Gastrocnemius medialis (tissue), 4 donors: Measurements from ENCODE around the gene IL1A. TPM values are rescaled to one million over a fixed set of nuclear protein-coding genes. Genes with fewer than 3 reads are reported as not detected.

Experiments
- ATAC-seq, 2 donors: fragments of 150-250 bp; one replicate each; pipeline ENCODE4 v1.9.1; 2016
- DNase-seq, 2 donors: peaks; one replicate each; pipeline ENCODE4 v3.0.0-alpha.2; 2019
- H3K27ac ChIP-seq, 4 donors: fragments of 200-600 bp; sonication (generic); 1 replicate in 1 of 4; 2 replicates in 3 of 4; pipeline ENCODE4 v1.5.1; 2016 to 2018; ENCODE audit warnings: mild to moderate bottlenecking in 2 of 4, moderate library complexity in 1 of 4
- H3K27me3 ChIP-seq, 3 donors: fragments of 200-600 bp; sonication (generic) in 2 of 3; 1 replicate in 1 of 3; 2 replicates in 2 of 3; pipeline versions ENCODE4 v1.5.1 to v1.6.0; 2016 to 2019; ENCODE audit warnings: mild to moderate bottlenecking in 1 of 3, moderate library complexity in 1 of 3
- H3K36me3 ChIP-seq, 2 donors: fragments of 200-600 bp; sonication (generic) in 1 of 2; one replicate each; pipeline ENCODE4 v1.5.1; 2017 to 2018
- H3K4me1 ChIP-seq, 2 donors: fragments of 200-600 bp; sonication (generic) in 1 of 2; one replicate each; pipeline ENCODE4 v1.5.1; 2016 to 2017; ENCODE audit warnings: mild to moderate bottlenecking in 2 of 2
- H3K4me3 ChIP-seq, 4 donors: fragments of 200-600 bp; sonication (generic) in 3 of 4; 1 replicate in 1 of 4; 2 replicates in 3 of 4; pipeline ENCODE4 v1.5.1; 2016 to 2019; ENCODE audit warnings: mild to moderate bottlenecking in 2 of 4
- H3K9me3 ChIP-seq, 3 donors: fragments of 200-600 bp; sonication (generic) in 2 of 3; 1 replicate in 1 of 3; 2 replicates in 2 of 3; pipeline ENCODE4 v1.5.1; 2016 to 2019
- CTCF ChIP-seq, 5 experiments: fragments of 450-650 bp in 3 of 5; fragments of 200-600 bp in 2 of 5; sonication (generic) in 2 of 5; IDR thresholded peaks in 4 of 5; conservative IDR thresholded peaks in 1 of 5; 1 replicate in 4 of 5; 2 replicates in 1 of 5; pipeline ENCODE4 v1.5.1; 2016 to 2019; ENCODE audit warnings: antibody characterized with exemption in 5 of 5, mild to moderate bottlenecking in 3 of 5, moderate library complexity in 3 of 5
- POLR2A ChIP-seq, 2 donors: fragments of 450-650 bp; IDR thresholded peaks; one replicate each; pipeline ENCODE4 v1.6.1; 2017; ENCODE audit warnings: antibody characterized with exemption in 2 of 2, mild to moderate bottlenecking in 2 of 2, moderate library complexity in 2 of 2
- in situ Hi-C, 4 donors: fragments of 200-750 bp; cut with MboI; loops; one replicate each; pipeline versions ENCODE4 v1.15.0 to v1.8.0; 2017; ENCODE audit warnings: low sequenced_read_pairs in 4 of 4
- intact Hi-C: fragments of 100-400 bp; cut with DNase I; formaldehyde crosslinking; loops from one replicate; pipeline ENCODE4 v1.15.1; 2023; ENCODE audit warnings: low total_unique reads
- total RNA-seq, 4 donors: library from RNA; depleted of rRNA; stranded (reverse); fragments of >200 nt; gene quantifications; one replicate each; pipeline versions ENCODE4 v1.1.0 to v1.2.3, GENCODE V29; 2016

The IL1A gene
- total RNA-seq, 4 donors from 2014 or later, result not detected

- intact Hi-C loops, result no loop called here
- H3K4me3 ChIP-seq, result no peak overlapping the region
- ATAC-seq (no peak), DNase-seq (no peak)
- no peak overlapping the region for H3K27ac ChIP-seq
- in situ Hi-C loops, result loop anchor here in 1 of 4 donors (10.0 kb wide), 1 partner anchor 113 kb away; no protein-coding TSS in a partner anchor
- H3K9me3 ChIP-seq, result no peaks in the 10 kb centered on the region
- no peaks in the 10 kb centered on the region for H3K4me1 ChIP-seq
- no peaks in the 10 kb centered on the region for H3K27me3 ChIP-seq
- TF ChIP-seq POLR2A (IDR thresholded peaks at IDR 0.05), result no peak
- no peak for TF ChIP-seq CTCF (IDR thresholded peaks at IDR 0.05 in 4 of 5, conservative IDR thresholded peaks at IDR 0.05 in 1 of 5)
- H3K36me3 ChIP-seq, result no peaks in the 10 kb centered on the region
These were observed 46.6 kb downstream of the IL1A start for GRCh38 chr2:112737542-112738232.

- H3K4me1 ChIP-seq, result no peaks in the 10 kb centered on the region
- in situ Hi-C loops, result loop anchor here in 2 of 4 donors (5.0 to 10.0 kb wide), 2 partner anchors 109 to 132 kb away; no protein-coding TSS in a partner anchor
- ATAC-seq, result no peak
These were observed 50.4 kb downstream of the IL1A start for GRCh38 chr2:112733871-112734270.

GRCh38 chr2:112733456-112733855 is 50.8 kb downstream of the IL1A start:
- intact Hi-C loops, result no loop called here
- Histone ChIP-seq H3K27me3 (no peaks in the 10 kb centered on the region), H3K9me3 (no peaks in the 10 kb centered on the region), H3K27ac (no peak overlapping the region), H3K4me3 (no peak overlapping the region), H3K36me3 (no peaks in the 10 kb centered on the region), H3K4me1 (no peaks in the 10 kb centered on the region)
- DNase-seq (no peak), ATAC-seq (no peak)
- TF ChIP-seq POLR2A (IDR thresholded peaks at IDR 0.05) (no peak), CTCF (IDR thresholded peaks at IDR 0.05 in 4 of 5, conservative IDR thresholded peaks at IDR 0.05 in 1 of 5) (no peak)
- in situ Hi-C loops, result loop anchor here in 2 of 4 donors (5.0 to 10.0 kb wide), 2 partner anchors 109 to 131 kb away; no protein-coding TSS in a partner anchor

More at GRCh38 chr2:112733871-112734270, 50.4 kb downstream of the IL1A start:
- no peak for TF ChIP-seq POLR2A (IDR thresholded peaks at IDR 0.05)
- TF ChIP-seq CTCF (IDR thresholded peaks at IDR 0.05 in 4 of 5, conservative IDR thresholded peaks at IDR 0.05 in 1 of 5), result no peak
- Histone ChIP-seq H3K9me3 (no peaks in the 10 kb centered on the region), H3K27ac (no peak overlapping the region), H3K4me3 (no peak overlapping the region), H3K36me3 (no peaks in the 10 kb centered on the region), H3K27me3 (no peaks in the 10 kb centered on the region)
- intact Hi-C loops, result no loop called here
- DNase-seq, result no peak

GRCh38 chr2:112731479-112731878 is 52.8 kb downstream of the IL1A start:
- intact Hi-C loops (no loop called here), in situ Hi-C loops (loop anchor here in 2 of 4 donors (5.0 to 10.0 kb wide), 2 partner anchors 107 to 129 kb away; no protein-coding TSS in a partner anchor)

More at GRCh38 chr2:112731479-112731878, 52.8 kb downstream of the IL1A start:
- Histone ChIP-seq H3K4me1 (no peaks in the 10 kb centered on the region), H3K9me3 (no peaks in the 10 kb centered on the region), H3K4me3 (no peak overlapping the region), H3K27me3 (no peaks in the 10 kb centered on the region), H3K27ac (no peak overlapping the region), H3K36me3 (no peaks in the 10 kb centered on the region)
- TF ChIP-seq CTCF (IDR thresholded peaks at IDR 0.05 in 4 of 5, conservative IDR thresholded peaks at IDR 0.05 in 1 of 5) (no peak), POLR2A (IDR thresholded peaks at IDR 0.05) (no peak)
- DNase-seq (no peak), ATAC-seq (no peak)
